KMS-11 (cell line): ENCODE measurements around the gene CBY1.

Experiments
- H2AFZ ChIP-seq: fragments of 200-600 bp; sonication (generic); 2 replicates; pipeline ENCODE4 v1.6.1; 2016; ENCODE audit warnings: antibody characterized with exemption, mixed run types, low read depth
- H3K27ac ChIP-seq: fragments of 200-600 bp; sonication (generic); 2 replicates; pipeline ENCODE4 v1.6.1; 2016; ENCODE audit warnings: mild to moderate bottlenecking, mixed run types
- H3K27me3 ChIP-seq: fragments of 200-600 bp; sonication (generic); 2 replicates; pipeline ENCODE4 v1.6.1; 2017; ENCODE audit warnings: mild to moderate bottlenecking, low read depth, mixed run types, moderate library complexity; ENCODE audit not compliant: insufficient read depth
- H3K36me3 ChIP-seq: fragments of 200-600 bp; sonication (generic); 2 replicates; pipeline ENCODE4 v1.6.1; 2017; ENCODE audit warnings: mild to moderate bottlenecking, mixed run types; ENCODE audit not compliant: insufficient read depth
- H3K4me1 ChIP-seq: fragments of 200-600 bp; sonication (generic); 2 replicates; pipeline ENCODE4 v1.6.1; 2016; ENCODE audit warnings: mild to moderate bottlenecking, low read depth, mixed run types; ENCODE audit not compliant: poor library complexity, severe bottlenecking
- H3K4me2 ChIP-seq: fragments of 200-600 bp; sonication (generic); 2 replicates; pipeline ENCODE4 v1.7.0; 2016; ENCODE audit warnings: mild to moderate bottlenecking, mixed run types
- H3K4me3 ChIP-seq: fragments of 200-600 bp; sonication (generic); IDR thresholded peaks from 2 replicates; pipeline ENCODE4 v1.6.1; 2017; ENCODE audit warnings: low read depth, low read length, mixed read lengths; ENCODE audit not compliant: insufficient read depth
- H3K79me2 ChIP-seq: fragments of 200-600 bp; sonication (generic); 2 replicates; pipeline ENCODE4 v1.6.1; 2016; ENCODE audit warnings: low read depth, mixed run types; ENCODE audit not compliant: insufficient read depth
- H3K9ac ChIP-seq: fragments of 200-600 bp; sonication (generic); 2 replicates; pipeline ENCODE4 v1.6.1; 2016; ENCODE audit warnings: mild to moderate bottlenecking, mixed run types
- H4K20me1 ChIP-seq: fragments of 200-600 bp; sonication (generic); 2 replicates; pipeline ENCODE4 v1.6.1; 2016; ENCODE audit warnings: mild to moderate bottlenecking, mixed run types; ENCODE audit not compliant: insufficient read depth
- TF ChIP-seq, protein P1 (sequence below): fragments of 200-600 bp; sonication (generic); conservative IDR thresholded peaks from 2 replicates; pipeline ENCODE4 v1.6.1; 2017; ENCODE audit warnings: low read depth, mild to moderate bottlenecking, antibody characterized with exemption, low read length, moderate library complexity, mixed read lengths

Gene CBY1

DNA sequence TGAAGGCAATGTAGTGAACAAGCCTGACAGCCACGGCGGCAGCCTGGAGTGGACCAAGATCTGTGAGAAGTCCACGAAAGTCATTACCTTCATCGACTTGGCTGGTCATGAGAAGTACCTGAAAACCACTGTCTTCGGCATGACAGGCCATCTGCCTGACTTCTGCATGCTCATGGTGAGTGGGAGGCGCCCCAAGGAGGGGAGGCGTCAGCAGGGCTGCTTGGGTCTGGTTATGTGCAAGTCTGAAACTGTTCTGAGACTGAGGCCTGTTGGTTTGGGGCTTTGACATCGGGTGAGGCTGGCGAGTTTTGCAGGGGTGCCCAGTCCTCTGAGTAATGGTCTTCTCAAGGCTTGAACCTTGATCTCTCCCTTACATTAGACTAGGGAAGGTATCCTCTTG is 60.4 kb downstream of the CBY1 start:
- Histone ChIP-seq H3K36me3 (no peaks in the 10 kb centered on the region), H3K4me3 (no peak overlapping the region), H2AFZ (no peak overlapping the region), H3K27me3 (no peaks in the 10 kb centered on the region), H3K4me2 (no peak overlapping the region), H3K9ac (no peak overlapping the region), H4K20me1 (no peaks in the 10 kb centered on the region), H3K27ac (no peak overlapping the region), H3K79me2 (peaks cover 34% of the 10 kb centered on the region; the same call in 1 of the 2 replicates), H3K4me1 (no peaks in the 10 kb centered on the region)
- TF ChIP-seq, protein P1, sequence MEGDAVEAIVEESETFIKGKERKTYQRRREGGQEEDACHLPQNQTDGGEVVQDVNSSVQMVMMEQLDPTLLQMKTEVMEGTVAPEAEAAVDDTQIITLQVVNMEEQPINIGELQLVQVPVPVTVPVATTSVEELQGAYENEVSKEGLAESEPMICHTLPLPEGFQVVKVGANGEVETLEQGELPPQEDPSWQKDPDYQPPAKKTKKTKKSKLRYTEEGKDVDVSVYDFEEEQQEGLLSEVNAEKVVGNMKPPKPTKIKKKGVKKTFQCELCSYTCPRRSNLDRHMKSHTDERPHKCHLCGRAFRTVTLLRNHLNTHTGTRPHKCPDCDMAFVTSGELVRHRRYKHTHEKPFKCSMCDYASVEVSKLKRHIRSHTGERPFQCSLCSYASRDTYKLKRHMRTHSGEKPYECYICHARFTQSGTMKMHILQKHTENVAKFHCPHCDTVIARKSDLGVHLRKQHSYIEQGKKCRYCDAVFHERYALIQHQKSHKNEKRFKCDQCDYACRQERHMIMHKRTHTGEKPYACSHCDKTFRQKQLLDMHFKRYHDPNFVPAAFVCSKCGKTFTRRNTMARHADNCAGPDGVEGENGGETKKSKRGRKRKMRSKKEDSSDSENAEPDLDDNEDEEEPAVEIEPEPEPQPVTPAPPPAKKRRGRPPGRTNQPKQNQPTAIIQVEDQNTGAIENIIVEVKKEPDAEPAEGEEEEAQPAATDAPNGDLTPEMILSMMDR: no peak

DNA sequence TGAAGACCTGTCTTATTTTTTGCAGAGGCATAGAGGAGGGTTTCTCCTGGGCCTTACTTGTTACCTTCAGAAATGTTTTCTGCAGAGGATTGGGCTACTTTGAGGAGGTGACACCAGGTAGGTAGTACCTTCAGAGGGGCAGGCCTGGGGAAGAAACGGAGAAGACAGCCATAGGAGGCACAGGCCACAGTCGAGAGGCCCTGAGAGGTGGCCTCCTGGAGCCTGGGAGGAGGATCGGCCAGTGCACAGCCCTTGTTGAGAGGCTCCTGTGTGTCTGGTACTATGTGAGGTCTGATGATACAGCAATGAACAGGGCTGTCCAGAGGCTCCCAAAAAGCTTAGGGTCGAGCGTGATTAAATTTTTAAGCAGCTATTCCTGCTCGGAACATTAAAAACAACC is 60.8 kb downstream of the CBY1 start:
- peaks cover 30% of the 10 kb centered on the region; the same call in 1 of the 2 replicates for H3K79me2 ChIP-seq

DNA sequence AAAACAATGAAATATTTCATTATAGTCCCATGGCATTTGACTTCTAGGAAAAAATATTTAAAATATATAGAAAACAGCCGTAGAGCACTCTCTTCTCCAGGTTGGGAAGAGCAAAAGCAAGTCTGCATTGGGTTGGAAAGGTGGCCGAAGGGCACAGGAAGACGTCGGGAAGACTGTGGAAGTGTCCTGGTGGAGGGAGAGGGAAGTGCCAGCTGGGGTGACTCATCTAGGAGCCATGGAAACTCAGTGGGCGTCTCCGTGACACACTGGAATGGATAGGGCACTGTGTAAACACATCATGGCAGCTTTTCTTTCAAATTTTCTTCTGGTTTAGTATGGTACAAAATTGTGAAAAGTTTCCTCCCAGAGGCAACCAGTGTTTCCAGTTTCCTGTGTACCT is 62.0 kb downstream of the CBY1 start:
- H3K4me2 ChIP-seq: no peak overlapping the region
- no peaks in the 10 kb centered on the region for H3K36me3 ChIP-seq

More for the DNA sequence above, 60.8 kb downstream of the CBY1 start:
- Histone ChIP-seq H3K27ac (no peak overlapping the region), H3K27me3 (no peaks in the 10 kb centered on the region), H3K4me3 (no peak overlapping the region), H3K4me2 (no peak overlapping the region), H3K36me3 (no peaks in the 10 kb centered on the region), H3K4me1 (no peaks in the 10 kb centered on the region), H4K20me1 (no peaks in the 10 kb centered on the region), H2AFZ (no peak overlapping the region), H3K9ac (no peak overlapping the region)
- TF ChIP-seq, protein P1: no peak

DNA sequence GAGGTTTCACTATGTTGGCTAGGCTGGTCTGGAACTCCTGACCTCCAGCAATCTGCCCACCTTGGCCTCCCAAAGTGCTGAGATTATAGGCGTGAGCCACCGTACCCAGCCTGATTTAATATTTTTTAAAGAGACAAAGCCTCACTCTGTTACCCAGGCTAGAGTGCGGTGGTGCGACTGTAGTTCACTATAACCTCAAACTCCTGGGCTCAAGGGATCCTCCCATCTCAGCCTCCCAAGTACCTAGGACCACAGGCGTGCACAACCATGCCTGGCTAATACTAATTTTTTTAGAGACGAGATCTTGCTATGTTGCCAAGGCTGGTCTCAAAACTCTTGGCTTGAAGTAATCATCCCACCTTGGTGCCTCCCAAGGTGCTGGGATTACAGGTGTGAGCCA is 62.8 kb downstream of the CBY1 start:
- H4K20me1 ChIP-seq: no peaks in the 10 kb centered on the region
- H3K27me3 ChIP-seq: no peaks in the 10 kb centered on the region
- H3K27ac ChIP-seq: no peak overlapping the region
- no peak overlapping the region for H3K4me2 ChIP-seq
- no peak overlapping the region for H2AFZ ChIP-seq
- no peak overlapping the region for H3K4me3 ChIP-seq
- peaks cover 13% of the 10 kb centered on the region; the same call in 1 of the 2 replicates for H3K79me2 ChIP-seq
- TF ChIP-seq, protein P1: no peak
- no peaks in the 10 kb centered on the region for H3K4me1 ChIP-seq
- H3K36me3 ChIP-seq: peaks cover 3% of the 10 kb centered on the region; the same call in 1 of the 2 replicates
- no peak overlapping the region for H3K9ac ChIP-seq

More for the DNA sequence above, 62.0 kb downstream of the CBY1 start:
- no peaks in the 10 kb centered on the region for H4K20me1 ChIP-seq
- no peaks in the 10 kb centered on the region for H3K4me1 ChIP-seq
- H3K79me2 ChIP-seq: peaks cover 20% of the 10 kb centered on the region; the same call in 1 of the 2 replicates
- TF ChIP-seq, protein P1: no peak
- H3K27ac ChIP-seq: no peak overlapping the region
- H3K27me3 ChIP-seq: no peaks in the 10 kb centered on the region
- no peak overlapping the region for H3K4me3 ChIP-seq
- H3K9ac ChIP-seq: no peak overlapping the region
- no peak overlapping the region for H2AFZ ChIP-seq
